Measurements from ENCODE around the gene CLEC2D.
"Not testable (repeated sequence)": the region's sequence is repeated elsewhere in the genome, so short reads cannot be mapped to it uniquely, and the experiment has no call there.

Gene CLEC2D

GRCh38 chr12:9700606-9700956 is 31.1 kb downstream of the CLEC2D start:
- Histone ChIP-seq H3K4me3 (ENCODE audit: low read depth, low read length) (no peak overlapping the region), H3K9ac (ENCODE audit: low read length) (no peak overlapping the region), H3K4me1 (ENCODE audit: control insufficient read depth, insufficient read depth, low read length) (no peaks in the 10 kb centered on the region), H3K9me3 (ENCODE audit: control insufficient read depth, insufficient read depth, low read depth, low read length) (peaks cover 20% of the 10 kb centered on the region), H3K36me3 (ENCODE audit: control insufficient read depth, insufficient read depth, low read length) (no peaks in the 10 kb centered on the region), H3K27ac (ENCODE audit: low read depth, low read length) (no peak overlapping the region), H3K27me3 (ENCODE audit: control insufficient read depth, insufficient read depth, low read length) (no peaks in the 10 kb centered on the region)

- H3K9me3 ChIP-seq (ENCODE audit: control insufficient read depth, insufficient read depth, low read depth, low read length) = peaks cover 18% of the 10 kb centered on the region
- H3K4me3 ChIP-seq (ENCODE audit: low read depth, low read length) = no peak overlapping the region
- H3K27ac ChIP-seq (ENCODE audit: low read depth, low read length) = no peak overlapping the region
- no peaks in the 10 kb centered on the region for H3K27me3 ChIP-seq (ENCODE audit: control insufficient read depth, insufficient read depth, low read length)
- H3K4me1 ChIP-seq (ENCODE audit: control insufficient read depth, insufficient read depth, low read length) = no peaks in the 10 kb centered on the region
- H3K36me3 ChIP-seq (ENCODE audit: control insufficient read depth, insufficient read depth, low read length) = no peaks in the 10 kb centered on the region
- H3K9ac ChIP-seq (ENCODE audit: low read length) = no peak overlapping the region
Measured at GRCh38 chr12:9701380-9702154, 32.1 kb downstream of the CLEC2D start.

GRCh38 chr12:9702255-9702654 is 32.7 kb downstream of the CLEC2D start:
- Histone ChIP-seq H3K9ac (ENCODE audit: low read length) (no peak overlapping the region), H3K27me3 (ENCODE audit: control insufficient read depth, insufficient read depth, low read length) (no peaks in the 10 kb centered on the region), H3K9me3 (ENCODE audit: control insufficient read depth, insufficient read depth, low read depth, low read length) (peaks cover 13% of the 10 kb centered on the region), H3K36me3 (ENCODE audit: control insufficient read depth, insufficient read depth, low read length) (no peaks in the 10 kb centered on the region), H3K4me1 (ENCODE audit: control insufficient read depth, insufficient read depth, low read length) (no peaks in the 10 kb centered on the region), H3K4me3 (ENCODE audit: low read depth, low read length) (no peak overlapping the region), H3K27ac (ENCODE audit: low read depth, low read length) (no peak overlapping the region)

DNA sequence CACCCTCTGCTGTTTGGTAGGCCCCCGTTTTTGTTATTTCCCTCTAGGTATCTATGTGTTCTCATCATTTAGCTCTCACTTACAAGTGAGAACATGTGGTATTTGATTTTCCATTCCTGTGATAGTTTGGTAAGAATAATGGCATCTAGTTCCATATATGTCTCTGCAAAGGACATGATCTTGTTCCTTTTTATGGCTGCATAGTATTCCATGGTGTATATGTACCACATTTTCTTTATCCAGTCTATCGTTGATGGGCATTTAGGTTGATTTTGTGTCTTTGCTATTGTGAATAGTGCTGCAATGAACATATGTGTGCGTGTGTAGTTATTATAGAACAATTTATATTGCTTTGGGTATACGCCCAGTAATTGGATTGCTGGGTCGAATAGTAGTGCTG is 35.0 kb downstream of the CLEC2D start:
- not testable (repeated sequence) for H3K27ac ChIP-seq (ENCODE audit: low read depth, low read length); H3K4me1 ChIP-seq (ENCODE audit: control insufficient read depth, insufficient read depth, low read length)

GRCh38 chr12:9706086-9706685 is 36.7 kb downstream of the CLEC2D start:
- Histone ChIP-seq H3K4me1 (ENCODE audit: control insufficient read depth, insufficient read depth, low read length) (0 out of 2 replicates have a peak, but pooled peaks cover 3% of the 10 kb centered on the region), H3K9me3 (ENCODE audit: control insufficient read depth, insufficient read depth, low read depth, low read length) (peaks cover 5% of the 10 kb centered on the region; the same call in 1 of the 2 replicates), H3K36me3 (ENCODE audit: control insufficient read depth, insufficient read depth, low read length) (no peaks in the 10 kb centered on the region), H3K27ac (ENCODE audit: low read depth, low read length) (no peak overlapping the region), H3K27me3 (ENCODE audit: control insufficient read depth, insufficient read depth, low read length) (no peaks in the 10 kb centered on the region), H3K9ac (ENCODE audit: low read length) (no peak overlapping the region), H3K4me3 (ENCODE audit: low read depth, low read length) (no peak overlapping the region)

More for the DNA sequence above, 35.0 kb downstream of the CLEC2D start:
- not testable (repeated sequence) for H3K4me3 ChIP-seq (ENCODE audit: low read depth, low read length); H3K36me3 ChIP-seq (ENCODE audit: control insufficient read depth, insufficient read depth, low read length); H3K9ac ChIP-seq (ENCODE audit: low read length); H3K27me3 ChIP-seq (ENCODE audit: control insufficient read depth, insufficient read depth, low read length); H3K9me3 ChIP-seq (ENCODE audit: control insufficient read depth, insufficient read depth, low read depth, low read length)

- Histone ChIP-seq H3K9ac (ENCODE audit: low read length) (no peak overlapping the region), H3K4me1 (ENCODE audit: control insufficient read depth, insufficient read depth, low read length) (peaks cover 3% of the 10 kb centered on the region; the same call in 1 of the 2 replicates), H3K27ac (ENCODE audit: low read depth, low read length) (no peak overlapping the region), H3K4me3 (ENCODE audit: low read depth, low read length) (no peak overlapping the region), H3K9me3 (ENCODE audit: control insufficient read depth, insufficient read depth, low read depth, low read length) (no peaks in the 10 kb centered on the region; the same call in 1 of the 2 replicates), H3K36me3 (ENCODE audit: control insufficient read depth, insufficient read depth, low read length) (no peaks in the 10 kb centered on the region), H3K27me3 (ENCODE audit: control insufficient read depth, insufficient read depth, low read length) (no peaks in the 10 kb centered on the region)
Measured at GRCh38 chr12:9707356-9707755, 37.8 kb downstream of the CLEC2D start.

- H3K9ac ChIP-seq (ENCODE audit: low read length) = no peak overlapping the region
- H3K4me1 ChIP-seq (ENCODE audit: control insufficient read depth, insufficient read depth, low read length) = peaks cover 3% of the 10 kb centered on the region; the same call in 1 of the 2 replicates
- no peaks in the 10 kb centered on the region for H3K27me3 ChIP-seq (ENCODE audit: control insufficient read depth, insufficient read depth, low read length)
- no peaks in the 10 kb centered on the region; the same call in 1 of the 2 replicates for H3K9me3 ChIP-seq (ENCODE audit: control insufficient read depth, insufficient read depth, low read depth, low read length)
- H3K36me3 ChIP-seq (ENCODE audit: control insufficient read depth, insufficient read depth, low read length) = no peaks in the 10 kb centered on the region
- H3K4me3 ChIP-seq (ENCODE audit: low read depth, low read length) = no peak overlapping the region
- no peak overlapping the region for H3K27ac ChIP-seq (ENCODE audit: low read depth, low read length)
Measured at GRCh38 chr12:9707864-9708808, 38.6 kb downstream of the CLEC2D start.

GRCh38 chr12:9708853-9709252 is 39.3 kb downstream of the CLEC2D start:
- Histone ChIP-seq H3K36me3 (ENCODE audit: control insufficient read depth, insufficient read depth, low read length) (no peaks in the 10 kb centered on the region), H3K9me3 (ENCODE audit: control insufficient read depth, insufficient read depth, low read depth, low read length) (no peaks in the 10 kb centered on the region; the same call in 1 of the 2 replicates), H3K9ac (ENCODE audit: low read length) (no peak overlapping the region), H3K4me1 (ENCODE audit: control insufficient read depth, insufficient read depth, low read length) (peaks cover 3% of the 10 kb centered on the region; the same call in 1 of the 2 replicates), H3K27ac (ENCODE audit: low read depth, low read length) (no peak overlapping the region), H3K4me3 (ENCODE audit: low read depth, low read length) (no peak overlapping the region), H3K27me3 (ENCODE audit: control insufficient read depth, insufficient read depth, low read length) (no peaks in the 10 kb centered on the region)

DNA sequence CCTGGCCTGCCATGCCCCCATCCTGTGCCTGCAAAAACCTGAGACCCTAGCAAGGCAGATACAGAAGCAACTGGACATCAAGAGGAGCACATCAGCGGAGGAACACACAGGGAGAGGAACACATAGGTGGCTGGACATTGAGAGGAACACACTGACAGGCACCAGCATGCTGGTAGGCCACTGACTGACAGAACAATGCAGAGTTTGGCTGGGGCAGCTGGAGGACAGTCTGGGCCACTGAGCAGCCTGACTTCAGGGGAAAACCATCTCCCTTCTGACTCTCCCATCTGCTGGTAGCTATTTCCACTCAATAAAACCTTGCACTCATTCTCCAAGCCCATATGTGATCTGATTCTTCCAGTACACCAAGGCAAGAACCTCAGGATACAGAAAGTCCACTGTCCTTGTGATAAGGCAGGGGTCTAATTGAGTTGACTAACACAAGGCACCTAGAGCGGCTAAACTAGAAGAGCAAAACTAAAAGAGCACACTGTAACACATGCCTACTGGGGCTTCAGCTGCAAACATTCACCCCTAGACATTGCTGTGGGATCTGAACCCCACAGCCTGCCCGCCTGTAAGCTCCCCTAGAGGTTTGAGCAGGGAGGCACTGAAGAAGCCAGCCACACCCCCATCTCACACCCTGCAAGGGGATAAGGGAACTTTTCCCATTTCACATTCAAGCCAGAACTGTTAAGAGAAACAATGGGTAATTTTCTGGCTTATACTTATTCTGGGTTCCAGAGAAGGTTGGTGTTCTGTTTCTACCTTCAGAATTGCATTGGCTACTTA is 41.3 kb downstream of the CLEC2D start:
- Histone ChIP-seq H3K36me3 (ENCODE audit: control insufficient read depth, insufficient read depth, low read length) (no peaks in the 10 kb centered on the region), H3K9ac (ENCODE audit: low read length) (no peak overlapping the region), H3K27ac (ENCODE audit: low read depth, low read length) (no peak overlapping the region), H3K9me3 (ENCODE audit: control insufficient read depth, insufficient read depth, low read depth, low read length) (no peaks in the 10 kb centered on the region; the same call in 1 of the 2 replicates), H3K4me1 (ENCODE audit: control insufficient read depth, insufficient read depth, low read length) (peaks cover 3% of the 10 kb centered on the region; the same call in 1 of the 2 replicates), H3K4me3 (ENCODE audit: low read depth, low read length) (no peak overlapping the region), H3K27me3 (ENCODE audit: control insufficient read depth, insufficient read depth, low read length) (no peaks in the 10 kb centered on the region)

DNA sequence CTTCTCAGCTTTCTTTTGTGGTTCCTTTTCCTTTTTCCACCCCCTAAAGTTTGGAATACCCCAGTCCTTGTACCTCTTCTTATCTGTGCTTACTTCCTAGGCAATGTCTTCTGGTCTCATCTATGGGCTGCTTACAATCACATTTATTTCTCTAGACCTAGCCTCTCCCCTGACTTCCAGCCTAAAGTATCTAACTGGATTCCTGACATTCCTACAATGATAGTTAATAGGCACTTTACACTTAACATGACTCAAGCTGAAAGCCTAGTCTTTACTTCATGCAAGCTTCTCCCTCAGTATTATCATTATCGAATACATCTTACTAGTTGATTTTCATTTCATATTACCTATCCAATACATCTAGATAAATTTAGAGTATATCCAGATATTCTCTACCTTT is 42.2 kb downstream of the CLEC2D start:
- Histone ChIP-seq H3K27me3 (ENCODE audit: control insufficient read depth, insufficient read depth, low read length) (no peaks in the 10 kb centered on the region), H3K4me1 (ENCODE audit: control insufficient read depth, insufficient read depth, low read length) (peaks cover 3% of the 10 kb centered on the region; the same call in 1 of the 2 replicates), H3K4me3 (ENCODE audit: low read depth, low read length) (no peak overlapping the region), H3K27ac (ENCODE audit: low read depth, low read length) (no peak overlapping the region), H3K9me3 (ENCODE audit: control insufficient read depth, insufficient read depth, low read depth, low read length) (no peaks in the 10 kb centered on the region), H3K9ac (ENCODE audit: low read length) (no peak overlapping the region), H3K36me3 (ENCODE audit: control insufficient read depth, insufficient read depth, low read length) (no peaks in the 10 kb centered on the region)

Data from HUES6 (cell line).